Type B pancreatic cell (in vitro differentiated cells): ENCODE data around the gene PKN1. TPM values are rescaled to one million over a fixed set of nuclear protein-coding genes. Genes with fewer than 3 reads are reported as not detected.
"Not testable (repeated sequence)": the region's sequence is repeated elsewhere in the genome, so short reads cannot be mapped to it uniquely, and the experiment has no call there.

Experiments
- DNase-seq: peaks from one replicate; pipeline ENCODE4 v3.0.0; 2021; ENCODE audit warnings: mixed read lengths; ENCODE audit not compliant: unreplicated experiment; ENCODE audit errors: extremely low spot score
- H3K27ac Mint-ChIP-seq: 2 replicates; pipeline ENCODE4 v1.8.0; 2021; ENCODE audit warnings: mild to moderate bottlenecking, mixed read lengths
- H3K27me3 Mint-ChIP-seq: 2 replicates; pipeline ENCODE4 v1.8.0; 2021; ENCODE audit warnings: mixed read lengths
- H3K36me3 Mint-ChIP-seq: 2 replicates; pipeline ENCODE4 v1.8.0; 2021; ENCODE audit warnings: mixed read lengths
- H3K4me1 Mint-ChIP-seq: one replicate; pipeline ENCODE4 v1.8.0; 2021; ENCODE audit warnings: mixed read lengths; ENCODE audit not compliant: unreplicated experiment
- H3K4me3 Mint-ChIP-seq: 2 replicates; pipeline ENCODE4 v1.8.0; 2021; ENCODE audit warnings: mild to moderate bottlenecking, mixed read lengths
- H3K9me3 Mint-ChIP-seq: 2 replicates; pipeline ENCODE4 v1.8.0; 2021; ENCODE audit warnings: mixed read lengths
- CTCF ChIP-seq: fragments of 200-600 bp; sonication (generic); conservative IDR thresholded peaks from 2 replicates; pipeline ENCODE4 v1.5.0; 2021; ENCODE audit warnings: antibody characterized with exemption, mild to moderate bottlenecking
- total RNA-seq: library from RNA; stranded (reverse); gene quantifications from 2 replicates; pipeline ENCODE4 v1.2.1, GENCODE V29; 2021; ENCODE audit warnings: low replicate concordance

PKN1 gene
- total RNA-seq, 1 donor from 2014 or later = 85.3 TPM

DNA sequence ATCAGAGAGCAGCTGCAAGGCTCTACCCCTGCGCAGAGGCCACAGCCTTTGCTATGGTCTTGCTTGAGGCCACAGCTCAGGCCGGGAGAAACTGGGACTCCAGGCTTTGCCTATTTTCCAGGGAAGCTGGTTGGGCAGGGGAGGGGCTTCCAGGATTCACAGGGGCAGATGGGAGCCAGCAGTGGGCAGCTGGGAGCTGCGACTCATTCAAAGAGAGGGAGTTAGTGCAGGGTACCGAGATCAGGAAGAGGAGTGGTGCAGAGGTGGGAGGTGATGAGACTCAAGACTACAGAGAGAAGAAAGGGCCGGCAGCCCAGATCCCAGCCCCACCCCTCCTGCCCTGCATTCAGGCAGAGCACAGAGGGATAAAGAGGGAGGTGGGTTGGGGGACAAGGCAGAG is 39.8 kb upstream of the PKN1 start:
- Mint-ChIP-seq H3K4me1 (no peaks in the 10 kb centered on the region), H3K27ac (no peak overlapping the region), H3K4me3 (no peak overlapping the region), H3K36me3 (no peaks in the 10 kb centered on the region), H3K27me3 (no peaks in the 10 kb centered on the region), H3K9me3 (no peaks in the 10 kb centered on the region)
- no peak for DNase-seq
- TF ChIP-seq CTCF = no peak

- Mint-ChIP-seq H3K36me3 (no peaks in the 10 kb centered on the region), H3K4me1 (no peaks in the 10 kb centered on the region), H3K27me3 (no peaks in the 10 kb centered on the region), H3K4me3 (no peak overlapping the region), H3K9me3 (no peaks in the 10 kb centered on the region), H3K27ac (no peak overlapping the region)
- DNase-seq = no peak
- no peak for TF ChIP-seq CTCF
Measured at GRCh38 chr19:14394167-14394566, 38.9 kb upstream of the PKN1 start.

GRCh38 chr19:14395262-14395661 is 37.8 kb upstream of the PKN1 start:
- Mint-ChIP-seq H3K9me3 (no peaks in the 10 kb centered on the region), H3K27ac (no peak overlapping the region), H3K36me3 (no peaks in the 10 kb centered on the region), H3K4me1 (no peaks in the 10 kb centered on the region), H3K4me3 (no peak overlapping the region), H3K27me3 (no peaks in the 10 kb centered on the region)
- TF ChIP-seq CTCF = no peak
- DNase-seq = no peak

DNA sequence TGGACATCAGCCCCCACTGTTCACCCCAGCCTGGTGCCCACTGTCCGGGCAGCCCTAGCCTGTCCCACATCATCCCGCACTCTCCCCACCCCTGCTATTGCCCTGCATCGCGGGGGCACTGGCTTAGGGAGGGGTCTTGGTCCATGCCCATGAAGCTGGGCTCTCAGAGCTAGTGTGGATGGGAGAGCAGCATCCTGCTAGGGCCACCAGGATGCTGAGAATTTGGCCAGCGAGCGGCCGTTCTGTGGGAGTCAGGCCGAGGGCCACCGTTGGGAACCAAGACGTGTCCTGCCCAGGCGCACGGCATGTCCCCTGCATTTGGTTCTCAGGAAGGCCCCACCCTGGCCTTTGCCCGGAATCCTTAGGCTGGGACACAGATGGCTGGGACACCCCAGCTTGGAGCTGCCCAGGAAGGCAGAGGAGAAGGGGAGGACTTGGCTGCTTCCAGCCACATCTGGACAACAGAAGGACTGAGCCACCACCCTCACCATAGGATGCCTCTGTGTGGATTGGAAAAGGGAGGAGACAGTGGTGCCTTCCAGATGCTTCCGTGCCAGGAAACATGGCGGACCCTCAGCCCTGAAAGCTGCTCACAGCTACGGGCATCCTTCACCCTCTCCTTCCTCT is 37.3 kb upstream of the PKN1 start:
- Mint-ChIP-seq H3K27ac (no peak overlapping the region), H3K27me3 (no peaks in the 10 kb centered on the region), H3K4me3 (no peak overlapping the region), H3K36me3 (no peaks in the 10 kb centered on the region), H3K9me3 (no peaks in the 10 kb centered on the region), H3K4me1 (no peaks in the 10 kb centered on the region)
- TF ChIP-seq CTCF = no peak
- no peak for DNase-seq

DNA sequence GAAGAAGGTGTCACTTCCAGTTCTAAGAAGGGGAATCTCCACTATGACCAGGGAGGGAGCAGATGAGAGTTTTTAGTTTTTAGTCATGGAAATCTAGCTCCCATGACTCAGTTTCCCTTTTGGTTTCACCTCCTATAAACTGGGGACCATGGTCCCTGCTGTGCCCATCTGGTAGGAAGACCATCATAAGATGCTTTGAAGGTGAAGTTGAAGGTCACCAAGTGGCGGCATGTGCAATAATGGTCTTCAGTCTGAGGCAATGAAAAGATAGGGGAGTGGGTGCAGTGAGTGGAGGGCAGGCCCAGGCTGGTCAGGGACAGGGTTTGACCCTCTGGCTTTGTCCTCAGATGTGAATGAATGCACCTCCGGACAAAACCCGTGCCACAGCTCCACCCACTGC is 36.4 kb upstream of the PKN1 start:
- H3K9me3 Mint-ChIP-seq, H3K27me3 Mint-ChIP-seq, H3K4me3 Mint-ChIP-seq, DNase-seq, H3K27ac Mint-ChIP-seq, H3K4me1 Mint-ChIP-seq, H3K36me3 Mint-ChIP-seq: not testable (repeated sequence)

DNA sequence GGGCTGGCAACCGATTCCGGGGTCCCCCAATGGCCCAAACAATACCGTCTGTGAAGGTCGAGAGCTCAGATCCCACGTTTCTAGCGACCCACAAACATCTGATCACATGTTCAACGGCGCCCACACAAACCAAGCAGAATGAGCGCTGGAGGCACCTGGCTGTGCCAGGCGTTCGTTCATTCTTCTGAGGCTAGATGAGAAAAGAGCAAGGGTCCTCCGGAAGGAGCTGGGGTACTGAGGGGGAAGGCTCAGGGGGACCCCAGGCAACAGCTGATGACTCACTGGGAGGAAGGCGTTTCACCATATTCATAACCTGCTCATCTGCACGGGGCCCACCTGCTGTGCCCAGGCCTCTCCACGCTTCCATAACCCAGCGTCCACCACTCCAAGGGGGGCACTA is 35.9 kb upstream of the PKN1 start:
- H3K4me3 Mint-ChIP-seq, H3K27ac Mint-ChIP-seq, H3K4me1 Mint-ChIP-seq, H3K27me3 Mint-ChIP-seq, H3K9me3 Mint-ChIP-seq, H3K36me3 Mint-ChIP-seq, DNase-seq: not testable (repeated sequence)

DNA sequence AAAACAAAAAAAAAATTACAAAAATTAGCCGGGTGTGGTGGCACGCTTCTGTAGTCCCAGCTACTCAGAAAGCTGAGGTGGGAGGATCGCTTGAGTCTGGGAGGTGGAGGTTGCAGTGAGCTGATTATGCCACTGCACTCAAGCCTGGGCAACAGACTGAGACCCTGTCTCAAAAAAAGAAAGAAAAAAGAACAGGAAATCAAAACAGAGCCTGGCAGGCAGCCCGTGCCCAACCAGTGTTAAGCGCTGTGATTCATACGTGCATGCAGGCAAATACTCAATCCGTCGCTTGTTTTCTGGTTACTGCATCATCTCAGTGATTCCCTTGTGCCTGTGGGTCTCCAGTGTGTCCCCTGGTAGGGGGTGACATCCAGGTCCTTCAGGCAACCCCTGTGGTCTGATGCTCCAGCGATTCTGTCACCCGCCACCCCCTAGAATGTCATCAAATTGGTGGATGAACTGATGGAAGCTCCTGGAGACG is 32.1 kb upstream of the PKN1 start:
- Mint-ChIP-seq H3K4me3 (no peak overlapping the region), H3K9me3 (no peaks in the 10 kb centered on the region), H3K4me1 (no peaks in the 10 kb centered on the region), H3K27ac (no peak overlapping the region), H3K27me3 (no peaks in the 10 kb centered on the region), H3K36me3 (no peaks in the 10 kb centered on the region)
- no peak for DNase-seq
- TF ChIP-seq CTCF = no peak
